ENCODE results near the gene SPANXN4. TPM values are rescaled to one million over a fixed set of nuclear protein-coding genes. Genes with fewer than 3 reads are reported as not detected.

SPANXN4 gene, protein sequence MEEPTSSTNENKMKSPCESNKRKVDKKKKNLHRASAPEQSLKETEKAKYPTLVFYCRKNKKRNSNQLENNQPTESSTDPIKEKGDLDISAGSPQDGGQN
- not detected for polyA plus RNA-seq (ENCODE audit: insufficient read length in 3 of 3)

DNA sequence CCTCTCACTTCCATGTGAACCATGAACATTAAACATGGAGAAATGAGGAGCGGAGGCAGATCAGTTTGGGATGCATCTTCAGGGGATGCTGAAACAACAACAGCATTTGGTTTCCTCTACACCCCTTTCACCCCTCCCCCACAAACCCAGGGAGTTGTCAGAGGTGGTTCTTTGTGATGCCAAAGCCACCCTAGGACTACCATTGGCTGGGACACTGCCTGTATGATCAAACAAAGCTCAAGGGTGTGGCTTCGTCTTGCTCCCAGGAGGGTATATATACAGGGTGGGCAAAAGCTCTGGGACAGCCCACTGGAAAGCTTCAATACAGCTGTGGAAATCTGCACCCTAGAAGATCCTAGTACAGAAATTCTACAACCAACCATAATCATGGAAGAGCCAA lies at the start of gene SPANXN4:
SPANXN4 (plus strand) TSS at position 301 of the 400 bp plus-strand sequence; CDS start at position 388, 87 bp downstream.
- no peak for DNase-seq (ENCODE audit: low read depth in 3 of 3, low spot score in 2 of 3)

GRCh38 chrX:142977128-142977914 lies 48.4 kb upstream of the SPANXN4 start:
- DNase-seq (ENCODE audit: low read depth in 3 of 3, low spot score in 2 of 3), result no peak

DNA sequence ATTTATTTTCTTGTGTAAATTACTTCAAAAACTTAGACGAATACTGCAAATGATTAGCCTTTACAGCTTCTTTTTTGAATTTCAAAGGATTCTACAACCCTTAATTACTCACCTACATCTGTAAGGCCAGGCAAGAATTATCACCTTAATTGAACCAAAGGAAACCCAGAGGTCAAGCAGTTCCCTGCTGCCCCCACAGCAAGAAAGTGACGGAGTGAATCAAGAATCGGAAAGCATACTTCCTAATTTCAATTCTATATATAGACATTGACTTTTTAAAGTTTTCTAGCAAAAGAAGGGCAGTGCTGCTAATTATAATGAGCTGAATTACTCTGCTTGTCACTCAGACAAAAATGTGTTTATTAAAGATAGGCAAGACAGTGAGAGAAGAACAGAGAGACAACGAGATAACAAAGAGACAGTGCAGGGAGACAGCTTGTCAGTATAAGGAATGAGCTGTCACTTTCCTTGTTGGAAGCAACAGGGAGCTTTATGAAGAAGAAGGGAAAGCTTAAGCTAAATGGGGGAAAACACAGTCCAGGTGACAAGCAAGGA lies 47.5 kb upstream of the SPANXN4 start:
- no peak for DNase-seq (ENCODE audit: low read depth in 3 of 3, low spot score in 2 of 3)

DNA sequence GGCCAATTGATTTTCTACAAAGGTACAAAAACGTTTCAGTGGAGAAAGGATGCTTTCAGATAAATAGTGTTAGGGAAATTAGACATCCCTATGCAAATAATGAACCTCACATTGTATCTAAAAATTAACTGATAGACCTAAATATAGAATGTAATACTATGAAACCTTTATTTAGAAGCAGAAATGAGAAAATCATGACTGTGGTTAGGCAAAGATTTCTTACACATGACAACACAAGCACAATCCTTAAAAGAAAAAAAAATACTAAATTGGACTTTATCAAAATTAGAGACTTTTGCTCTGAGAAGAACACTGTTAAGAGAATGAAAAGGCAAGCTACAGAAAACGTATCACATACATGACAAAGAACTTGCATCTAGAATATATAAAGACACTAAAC lies 43.0 kb upstream of the SPANXN4 start:
- no peak for DNase-seq (ENCODE audit: low read depth in 3 of 3, low spot score in 2 of 3)

DNA sequence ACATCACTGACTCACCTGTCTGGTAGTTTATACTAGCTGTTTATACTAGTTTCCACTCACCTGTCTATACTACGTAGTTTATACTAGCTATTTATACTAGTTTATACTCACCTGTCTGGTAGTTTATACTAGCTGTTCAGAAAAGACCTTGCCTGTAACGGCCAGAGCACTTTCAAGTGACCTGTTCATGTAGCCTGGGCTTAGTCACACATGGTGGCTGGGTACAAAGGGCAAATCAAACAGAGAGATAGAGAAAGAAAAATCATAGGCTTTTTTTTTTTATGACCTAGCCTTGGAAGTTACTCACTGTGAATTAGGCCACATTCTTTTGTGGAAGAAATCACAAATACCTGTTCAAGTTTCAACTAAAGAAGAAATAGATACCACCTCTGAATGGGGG lies 30.7 kb upstream of the SPANXN4 start:
- DNase-seq (ENCODE audit: low read depth in 3 of 3, low spot score in 2 of 3), result no peak

DNA sequence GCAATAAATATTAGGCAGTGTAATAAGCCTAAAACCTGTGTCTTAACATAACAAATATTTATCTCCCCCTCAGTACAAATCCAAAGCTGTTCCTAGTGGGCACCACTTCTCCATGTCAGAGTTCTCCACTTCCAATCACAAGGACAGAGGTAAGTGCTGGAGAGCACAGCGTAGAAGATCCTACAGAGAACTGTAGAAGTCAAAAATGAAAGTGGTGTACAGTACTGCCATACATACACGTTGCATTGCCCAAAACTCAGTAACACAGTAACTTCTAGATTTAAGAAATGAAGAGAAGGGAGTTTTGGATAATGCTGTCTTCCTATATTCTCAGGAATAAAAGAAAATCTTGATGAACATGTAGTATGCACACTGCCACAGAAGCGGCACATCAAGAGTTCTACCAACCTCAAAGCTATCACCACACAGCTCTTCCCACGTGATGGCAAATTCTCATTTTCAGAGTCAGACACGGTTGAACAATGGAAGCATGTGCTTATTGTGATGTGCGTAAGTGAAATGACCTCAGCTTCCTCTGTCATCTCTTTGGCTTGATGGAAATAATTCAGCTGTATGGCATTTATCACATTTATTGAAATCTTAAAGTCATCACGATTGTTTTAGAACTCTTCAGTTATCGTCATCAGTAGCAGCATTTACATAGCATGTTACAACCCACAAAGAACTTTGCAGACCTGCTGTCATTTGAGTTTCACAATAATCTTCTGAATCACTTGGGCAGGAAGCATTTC lies 27.1 kb upstream of the SPANXN4 start:
- no peak for DNase-seq (ENCODE audit: low read depth in 3 of 3, low spot score in 2 of 3)

GRCh38 chrX:142999199-142999701 lies 26.5 kb upstream of the SPANXN4 start:
- no peak for DNase-seq (ENCODE audit: low read depth in 3 of 3, low spot score in 2 of 3)

DNA sequence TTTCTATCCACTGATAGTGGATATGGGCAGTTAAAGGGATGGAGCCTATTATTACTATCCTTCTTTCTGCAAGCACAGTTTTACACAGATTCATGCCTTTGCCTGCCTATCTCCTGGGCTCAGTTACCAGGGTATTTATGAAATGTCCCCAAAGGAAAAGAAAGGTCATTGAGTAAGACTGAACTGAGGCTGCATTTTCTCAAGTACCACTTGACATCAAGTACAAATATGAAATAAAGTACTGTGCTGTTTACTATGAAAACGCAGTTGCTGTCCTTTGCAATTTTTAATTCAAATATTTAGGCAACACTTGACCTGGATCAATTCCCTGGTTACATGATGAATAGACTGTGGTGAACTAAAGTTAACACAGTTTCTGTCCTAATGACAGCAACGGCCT lies 23.5 kb upstream of the SPANXN4 start:
- DNase-seq (ENCODE audit: low read depth in 3 of 3, low spot score in 2 of 3), result no peak

DNA sequence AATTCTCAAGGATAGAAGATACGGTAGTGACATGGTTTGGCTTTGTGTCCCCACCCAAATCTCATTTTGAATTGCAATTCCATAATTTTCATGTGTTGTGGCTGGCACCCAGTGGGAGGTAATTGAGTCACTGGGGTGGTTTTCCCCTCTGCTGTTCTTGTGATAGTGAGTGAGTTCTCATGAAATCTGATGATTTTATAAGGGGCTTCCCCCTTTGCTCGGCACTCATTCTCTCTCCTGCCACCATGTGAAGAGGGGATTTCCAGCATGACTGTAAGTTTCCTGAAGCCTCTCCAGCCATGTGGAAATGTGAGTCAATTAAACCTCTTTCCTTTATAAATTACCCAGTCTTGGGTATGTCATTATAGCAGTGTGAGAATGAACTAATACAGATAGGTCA lies 8.5 kb upstream of the SPANXN4 start:
- no peak for DNase-seq (ENCODE audit: low read depth in 3 of 3, low spot score in 2 of 3)

- DNase-seq (ENCODE audit: low read depth in 3 of 3, low spot score in 2 of 3), result no peak
These were observed 1.5 kb downstream of the SPANXN4 start for GRCh38 chrX:143027275-143027674.

GRCh38 chrX:143047511-143047910 lies 21.8 kb downstream of the SPANXN4 start:
- DNase-seq (ENCODE audit: low read depth in 3 of 3, low spot score in 2 of 3), result no peak

DNA sequence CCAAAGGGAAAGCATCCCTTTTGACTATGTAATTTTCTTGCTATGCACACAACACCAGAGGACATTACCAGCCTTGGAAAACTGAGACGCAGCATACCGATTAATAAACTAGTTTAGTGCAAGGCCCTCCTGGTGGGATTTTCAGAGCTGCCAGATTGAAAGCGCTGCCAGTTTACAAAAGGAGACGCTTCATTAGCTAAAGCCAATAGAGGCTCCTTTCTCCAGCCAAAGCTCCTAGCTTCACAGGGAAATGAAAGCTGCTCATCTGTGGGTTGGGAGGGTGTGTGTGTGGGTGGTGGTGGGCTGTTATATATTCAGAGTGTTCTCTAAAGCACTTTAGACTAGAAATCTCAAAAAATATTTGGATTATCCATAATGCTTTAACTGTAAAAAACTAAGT lies 32.4 kb downstream of the SPANXN4 start:
- no peak for DNase-seq (ENCODE audit: low read depth in 3 of 3, low spot score in 2 of 3)

DNA sequence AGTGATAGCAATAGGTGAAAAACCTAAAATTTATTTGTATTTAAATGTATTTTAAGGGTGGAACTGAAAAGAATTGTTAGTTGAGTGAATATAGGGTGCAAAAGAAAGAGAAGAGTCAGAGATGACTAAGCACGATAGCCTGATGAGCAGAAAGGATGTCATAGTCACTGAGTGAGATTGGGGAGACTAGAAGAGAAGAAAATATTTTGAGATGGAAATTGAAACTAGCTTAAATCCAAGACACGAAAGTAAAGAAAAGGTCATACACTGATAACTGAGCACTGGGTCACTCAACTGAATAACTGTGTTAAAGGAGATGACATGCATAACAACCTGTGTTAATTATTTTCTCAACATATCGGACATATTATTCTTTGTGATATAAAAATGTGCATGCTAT lies 55.5 kb downstream of the SPANXN4 start:
- DNase-seq (ENCODE audit: low read depth in 3 of 3, low spot score in 2 of 3), result no peak

GRCh38 chrX:143082537-143082936 lies 56.8 kb downstream of the SPANXN4 start:
- no peak for DNase-seq (ENCODE audit: low read depth in 3 of 3, low spot score in 2 of 3)

Data from right renal cortex interstitium (tissue), 3 donors.